Loucy (cell line): ENCODE data around the gene SLC6A5.
A peak's percentile ranks its signal among the peaks of the same experiment; 100 is the strongest.

Experiments used
- H2AFZ ChIP-seq: fragments of 200-600 bp; sonication (generic); 2 replicates; pipeline ENCODE4 v1.6.0; 2016; ENCODE audit warnings: antibody characterized with exemption, mild to moderate bottlenecking, low read length, moderate library complexity
- H3F3A ChIP-seq: fragments of 200-600 bp; 2 replicates; pipeline ENCODE4 v1.6.0; 2016; ENCODE audit warnings: antibody characterized with exemption, low read depth, mild to moderate bottlenecking
- H3K27me3 ChIP-seq: fragments of 200-600 bp; sonication (generic); 2 replicates; pipeline ENCODE4 v1.6.1; 2014; ENCODE audit warnings: low read length, mild to moderate bottlenecking; ENCODE audit not compliant: insufficient read depth, poor library complexity, severe bottlenecking
- H3K36me3 ChIP-seq: fragments of 200-600 bp; sonication (generic); 2 replicates; pipeline ENCODE4 v1.6.1; 2016; ENCODE audit warnings: low read length; ENCODE audit not compliant: insufficient read depth
- H3K4me1 ChIP-seq: fragments of 200-600 bp; sonication (generic); 2 replicates; pipeline ENCODE4 v1.5.1; 2014; ENCODE audit warnings: low read length, mild to moderate bottlenecking; ENCODE audit not compliant: insufficient read depth, poor library complexity, severe bottlenecking
- H3K4me2 ChIP-seq: fragments of 200-600 bp; sonication (generic); 2 replicates; pipeline ENCODE4 v1.6.0; 2014; ENCODE audit warnings: antibody characterized with exemption, low read length, low read depth, mild to moderate bottlenecking; ENCODE audit not compliant: poor library complexity, severe bottlenecking
- H3K4me3 ChIP-seq: fragments of 200-600 bp; sonication (generic); 2 replicates; pipeline ENCODE4 v1.5.1; 2014; ENCODE audit warnings: low read length, mild to moderate bottlenecking, mixed read lengths; ENCODE audit not compliant: poor library complexity, severe bottlenecking
- H3K79me2 ChIP-seq: fragments of 200-600 bp; sonication (generic); 2 replicates; pipeline ENCODE4 v1.6.1; 2014; ENCODE audit warnings: low read length; ENCODE audit not compliant: insufficient read depth
- H3K9ac ChIP-seq: fragments of 200-600 bp; sonication (generic); 2 replicates; pipeline ENCODE4 v1.6.0; 2014; ENCODE audit warnings: mild to moderate bottlenecking, low read depth, low read length, moderate library complexity; ENCODE audit not compliant: poor library complexity, severe bottlenecking
- H3K9me2 ChIP-seq: fragments of 200-600 bp; sonication (generic); replicated peaks from 2 replicates; pipeline ENCODE4 v1.6.1; 2016; ENCODE audit warnings: low read depth, low read length, mixed read lengths
- H3K9me3 ChIP-seq: fragments of 200-600 bp; sonication (generic); 2 replicates; pipeline ENCODE4 v1.6.1; 2014; ENCODE audit warnings: mild to moderate bottlenecking, antibody characterized with exemption, low read length, low read depth; ENCODE audit not compliant: insufficient read depth
- H4K20me1 ChIP-seq: fragments of 200-600 bp; sonication (generic); 2 replicates; pipeline ENCODE4 v1.6.0; 2014; ENCODE audit warnings: antibody characterized with exemption, low read length, mild to moderate bottlenecking; ENCODE audit not compliant: insufficient read depth, poor library complexity, severe bottlenecking
- EZH2phosphoT487 ChIP-seq: fragments of 200-600 bp; IDR thresholded peaks from 2 replicates; pipeline ENCODE4 v1.6.1; 2018; ENCODE audit warnings: antibody characterized with exemption, mild to moderate bottlenecking, moderate library complexity, borderline replicate concordance
- TF ChIP-seq, protein P1 (sequence below): fragments of 200-600 bp; sonication (generic); conservative IDR thresholded peaks from 2 replicates; pipeline ENCODE4 v1.5.1; 2014; ENCODE audit warnings: mild to moderate bottlenecking, antibody characterized with exemption, low read length

SLC6A5 gene

DNA sequence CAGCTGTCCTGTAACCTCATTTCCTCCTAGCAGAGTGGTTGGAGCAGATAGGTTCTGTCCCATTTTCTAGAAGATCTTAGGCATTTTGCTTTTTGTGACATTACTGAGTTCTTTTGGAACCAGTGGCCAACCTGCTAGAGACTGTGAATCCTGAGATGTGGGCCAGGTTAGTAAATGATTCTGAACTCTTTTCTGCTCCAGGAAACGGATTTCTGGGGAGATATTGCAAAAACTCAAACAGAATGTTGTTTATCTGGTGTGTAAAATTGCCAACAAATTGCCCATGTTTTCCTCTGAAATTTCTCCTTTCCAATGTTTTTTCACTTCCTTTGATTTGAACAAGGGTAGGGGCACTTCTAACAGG is 32.7 kb downstream of the SLC6A5 start:
- no peaks in the 10 kb centered on the region for H3K79me2 ChIP-seq

DNA sequence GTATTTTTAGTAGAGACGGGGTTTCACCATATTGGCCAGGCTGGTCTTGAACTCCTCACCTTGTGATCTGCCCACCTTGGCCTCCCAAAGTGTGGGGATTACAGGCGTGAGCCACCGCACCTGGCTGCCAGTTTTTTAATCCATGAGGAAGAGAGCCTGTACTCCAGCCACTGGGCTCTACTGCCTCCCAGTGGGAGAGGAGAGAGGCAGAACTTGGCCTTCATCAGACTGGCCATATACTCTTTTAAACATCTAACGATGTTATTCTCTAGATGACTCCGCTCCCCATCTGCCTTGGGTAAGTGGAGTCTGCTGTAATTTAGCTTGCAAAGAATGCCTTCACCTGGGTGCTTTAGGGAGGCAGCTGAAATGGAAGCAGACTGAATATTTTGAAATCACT is 34.6 kb downstream of the SLC6A5 start:
- Histone ChIP-seq H3K27me3 (no peaks in the 10 kb centered on the region), H3K4me2 (no peak overlapping the region), H4K20me1 (no peaks in the 10 kb centered on the region), H3K9me3 (no peaks in the 10 kb centered on the region), H2AFZ (no peak overlapping the region), H3K4me1 (no peaks in the 10 kb centered on the region), H3K79me2 (no peaks in the 10 kb centered on the region), H3K36me3 (no peaks in the 10 kb centered on the region), H3K9ac (no peak overlapping the region), H3K9me2 (no peaks in the 10 kb centered on the region), H3K4me3 (no peak overlapping the region), H3F3A (no peaks in the 10 kb centered on the region)
- TF ChIP-seq EZH2phosphoT487: no peak
- TF ChIP-seq, protein P1, sequence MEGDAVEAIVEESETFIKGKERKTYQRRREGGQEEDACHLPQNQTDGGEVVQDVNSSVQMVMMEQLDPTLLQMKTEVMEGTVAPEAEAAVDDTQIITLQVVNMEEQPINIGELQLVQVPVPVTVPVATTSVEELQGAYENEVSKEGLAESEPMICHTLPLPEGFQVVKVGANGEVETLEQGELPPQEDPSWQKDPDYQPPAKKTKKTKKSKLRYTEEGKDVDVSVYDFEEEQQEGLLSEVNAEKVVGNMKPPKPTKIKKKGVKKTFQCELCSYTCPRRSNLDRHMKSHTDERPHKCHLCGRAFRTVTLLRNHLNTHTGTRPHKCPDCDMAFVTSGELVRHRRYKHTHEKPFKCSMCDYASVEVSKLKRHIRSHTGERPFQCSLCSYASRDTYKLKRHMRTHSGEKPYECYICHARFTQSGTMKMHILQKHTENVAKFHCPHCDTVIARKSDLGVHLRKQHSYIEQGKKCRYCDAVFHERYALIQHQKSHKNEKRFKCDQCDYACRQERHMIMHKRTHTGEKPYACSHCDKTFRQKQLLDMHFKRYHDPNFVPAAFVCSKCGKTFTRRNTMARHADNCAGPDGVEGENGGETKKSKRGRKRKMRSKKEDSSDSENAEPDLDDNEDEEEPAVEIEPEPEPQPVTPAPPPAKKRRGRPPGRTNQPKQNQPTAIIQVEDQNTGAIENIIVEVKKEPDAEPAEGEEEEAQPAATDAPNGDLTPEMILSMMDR: 0 out of 2 replicates have a peak, but pooled peaks have one; percentile 8

More for the DNA sequence above, 32.7 kb downstream of the SLC6A5 start:
- Histone ChIP-seq H3F3A (no peaks in the 10 kb centered on the region), H3K9ac (no peak overlapping the region), H3K36me3 (no peaks in the 10 kb centered on the region), H3K4me2 (no peak overlapping the region), H4K20me1 (no peaks in the 10 kb centered on the region), H3K27me3 (no peaks in the 10 kb centered on the region), H3K9me2 (no peaks in the 10 kb centered on the region), H3K9me3 (no peaks in the 10 kb centered on the region), H3K4me1 (no peaks in the 10 kb centered on the region), H2AFZ (no peak overlapping the region), H3K4me3 (no peak overlapping the region)
- TF ChIP-seq, protein P1: no peak
- TF ChIP-seq EZH2phosphoT487: no peak

DNA sequence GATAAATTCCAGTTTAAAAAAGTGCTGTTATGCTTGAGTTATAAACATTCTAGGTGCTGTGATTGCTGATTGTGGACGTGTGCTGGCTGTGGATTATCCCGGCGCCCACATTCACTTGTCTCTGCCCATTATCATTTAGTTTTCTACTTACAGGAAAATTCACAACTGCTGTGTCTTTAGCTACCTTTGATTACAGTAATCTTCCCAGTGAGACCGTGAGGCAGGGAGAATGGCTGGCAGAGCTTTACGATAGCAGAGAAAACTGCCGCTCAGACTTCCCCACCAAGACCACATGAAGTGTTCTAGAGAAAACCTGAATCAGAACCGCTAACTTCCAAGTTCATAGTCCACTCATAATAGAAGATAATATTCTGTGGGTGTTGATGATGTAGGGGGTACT is 35.4 kb downstream of the SLC6A5 start:
- Histone ChIP-seq H3K9me3 (no peaks in the 10 kb centered on the region), H3K9me2 (no peaks in the 10 kb centered on the region), H3K9ac (no peak overlapping the region), H4K20me1 (no peaks in the 10 kb centered on the region), H3K4me1 (no peaks in the 10 kb centered on the region), H2AFZ (no peak overlapping the region), H3K27me3 (no peaks in the 10 kb centered on the region), H3K36me3 (no peaks in the 10 kb centered on the region), H3F3A (no peaks in the 10 kb centered on the region), H3K79me2 (no peaks in the 10 kb centered on the region), H3K4me3 (no peak overlapping the region), H3K4me2 (no peak overlapping the region)
- no peak for TF ChIP-seq EZH2phosphoT487
- TF ChIP-seq, protein P1: no peak
